ENCODE measurements around the gene TBC1D22A.

Gene TBC1D22A

GRCh38 chr22:46881373-46882118 lies 119.1 kb downstream of the TBC1D22A start:
- TF ChIP-seq, protein P1, sequence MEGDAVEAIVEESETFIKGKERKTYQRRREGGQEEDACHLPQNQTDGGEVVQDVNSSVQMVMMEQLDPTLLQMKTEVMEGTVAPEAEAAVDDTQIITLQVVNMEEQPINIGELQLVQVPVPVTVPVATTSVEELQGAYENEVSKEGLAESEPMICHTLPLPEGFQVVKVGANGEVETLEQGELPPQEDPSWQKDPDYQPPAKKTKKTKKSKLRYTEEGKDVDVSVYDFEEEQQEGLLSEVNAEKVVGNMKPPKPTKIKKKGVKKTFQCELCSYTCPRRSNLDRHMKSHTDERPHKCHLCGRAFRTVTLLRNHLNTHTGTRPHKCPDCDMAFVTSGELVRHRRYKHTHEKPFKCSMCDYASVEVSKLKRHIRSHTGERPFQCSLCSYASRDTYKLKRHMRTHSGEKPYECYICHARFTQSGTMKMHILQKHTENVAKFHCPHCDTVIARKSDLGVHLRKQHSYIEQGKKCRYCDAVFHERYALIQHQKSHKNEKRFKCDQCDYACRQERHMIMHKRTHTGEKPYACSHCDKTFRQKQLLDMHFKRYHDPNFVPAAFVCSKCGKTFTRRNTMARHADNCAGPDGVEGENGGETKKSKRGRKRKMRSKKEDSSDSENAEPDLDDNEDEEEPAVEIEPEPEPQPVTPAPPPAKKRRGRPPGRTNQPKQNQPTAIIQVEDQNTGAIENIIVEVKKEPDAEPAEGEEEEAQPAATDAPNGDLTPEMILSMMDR (IDR thresholded peaks at IDR 0.05; ENCODE audit: extremely low read depth, missing control alignments): no peak
- no peak for DNase-seq (ENCODE audit: low spot score)

DNA sequence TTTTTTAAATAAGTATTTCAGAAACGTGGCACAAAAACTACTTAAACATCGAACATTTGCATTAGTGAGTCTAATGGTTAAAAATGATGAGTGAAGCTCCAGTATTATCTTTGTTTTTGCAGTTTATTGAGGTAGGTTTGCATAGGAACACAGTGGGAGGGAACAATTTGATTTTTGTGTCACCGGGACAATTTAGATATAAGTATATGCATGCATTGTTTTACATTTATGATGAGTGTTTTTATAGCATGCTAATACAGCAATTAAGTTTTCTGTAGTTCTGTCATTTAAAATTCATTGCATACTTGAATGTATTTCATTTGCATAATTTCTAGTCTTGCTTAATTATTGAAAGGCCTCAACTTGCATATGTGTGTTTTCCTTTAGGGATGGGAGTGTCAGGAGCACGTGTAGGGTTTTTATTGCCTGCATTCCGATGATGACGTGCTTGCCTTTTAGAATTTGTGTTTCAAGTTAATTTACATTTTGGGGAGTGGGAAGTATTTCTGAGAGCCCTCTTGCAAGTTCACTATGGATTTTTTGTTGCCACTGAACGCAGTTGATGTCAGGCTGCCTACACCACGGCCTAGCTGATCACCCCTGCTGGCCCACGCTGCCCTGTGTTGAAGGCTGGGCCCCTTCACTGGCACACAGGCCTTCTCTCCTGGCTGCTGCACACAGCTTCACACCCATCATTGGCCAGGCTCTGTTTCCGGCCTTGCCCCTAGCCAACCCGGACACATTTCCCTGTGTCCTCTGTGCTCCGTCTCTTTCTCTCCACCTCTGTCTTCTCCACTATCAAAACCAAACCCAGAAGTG lies 120.9 kb downstream of the TBC1D22A start:
- no peak for DNase-seq (ENCODE audit: low spot score)
- TF ChIP-seq, protein P1 (IDR thresholded peaks at IDR 0.05; ENCODE audit: extremely low read depth, missing control alignments): no peak

DNA sequence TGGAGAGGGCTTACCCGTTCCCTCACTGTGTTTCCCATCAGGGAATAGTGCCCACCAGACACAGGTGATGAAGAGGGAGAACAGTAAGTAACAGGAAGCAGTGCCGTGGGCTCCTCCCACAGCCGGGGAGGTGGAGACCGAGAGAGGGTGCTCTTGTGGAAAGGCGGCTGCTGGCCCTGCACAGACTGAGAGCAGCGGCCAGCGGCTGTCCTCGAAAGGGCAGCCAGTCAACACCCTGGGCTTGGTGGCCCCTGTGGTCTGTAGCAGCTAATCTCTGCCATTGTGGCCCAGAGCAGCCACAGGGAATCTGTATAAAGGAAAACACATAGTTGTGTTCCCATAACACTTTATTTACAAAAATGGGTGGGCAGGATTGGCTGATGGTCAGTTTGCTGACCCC lies 121.9 kb downstream of the TBC1D22A start:
- TF ChIP-seq, protein P1 (IDR thresholded peaks at IDR 0.05; ENCODE audit: extremely low read depth, missing control alignments): no peak
- no peak for DNase-seq (ENCODE audit: low spot score)

GRCh38 chr22:46887978-46888377 lies 125.5 kb downstream of the TBC1D22A start:
- no peak for DNase-seq (ENCODE audit: low spot score)
- TF ChIP-seq, protein P1 (IDR thresholded peaks at IDR 0.05; ENCODE audit: extremely low read depth, missing control alignments): no peak

DNA sequence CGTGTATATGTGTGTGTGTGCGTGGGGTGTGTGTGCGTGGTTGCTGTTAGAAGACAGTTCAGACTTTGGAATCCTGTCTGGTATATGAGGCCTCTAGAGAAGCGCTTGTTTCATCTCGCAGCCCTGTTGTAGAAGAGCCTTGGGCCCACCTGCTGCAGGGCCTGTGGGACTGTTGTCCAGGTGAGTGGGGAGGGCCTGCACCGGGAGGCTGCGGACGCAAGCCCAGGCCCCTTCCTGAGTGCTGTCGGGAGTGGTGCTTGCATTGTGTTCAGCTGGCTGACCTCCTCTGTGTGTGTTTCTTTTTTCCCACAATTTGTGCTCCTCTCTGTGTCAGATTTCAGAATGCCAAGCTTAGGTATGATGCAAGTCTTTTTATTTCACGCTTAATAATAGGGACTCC lies 128.4 kb downstream of the TBC1D22A start:
- DNase-seq (ENCODE audit: low spot score): no peak
- TF ChIP-seq, protein P1 (IDR thresholded peaks at IDR 0.05; ENCODE audit: extremely low read depth, missing control alignments): no peak

DNA sequence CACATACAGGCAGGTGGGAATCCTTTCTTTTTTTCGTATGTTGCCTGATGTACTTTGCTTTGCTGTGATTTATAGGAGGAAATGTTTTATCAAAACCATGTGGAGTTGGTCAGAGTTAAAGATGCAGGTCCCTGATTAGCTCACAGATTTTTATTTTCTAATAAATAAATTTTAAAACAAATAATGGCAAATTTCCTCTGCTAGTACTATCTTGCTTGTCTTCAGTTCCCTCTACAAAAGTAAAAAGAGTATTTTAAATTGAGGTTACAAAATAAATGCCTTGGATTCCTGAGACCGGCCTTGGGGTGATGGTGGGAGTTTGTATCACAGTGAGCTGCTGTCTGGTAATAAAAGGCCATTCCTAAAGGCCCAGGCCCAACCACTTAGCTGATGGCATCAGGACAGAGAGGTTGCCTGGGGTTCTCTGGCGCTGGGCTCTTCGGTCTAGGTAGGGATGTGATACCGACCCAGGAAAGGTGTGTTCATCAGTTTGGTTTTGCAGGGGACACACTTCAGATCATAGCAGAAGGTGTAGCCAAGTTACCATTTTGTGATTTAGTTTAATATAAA lies 129.0 kb downstream of the TBC1D22A start:
- TF ChIP-seq, protein P1 (IDR thresholded peaks at IDR 0.05; ENCODE audit: extremely low read depth, missing control alignments): no peak
- no peak for DNase-seq (ENCODE audit: low spot score)

DNA sequence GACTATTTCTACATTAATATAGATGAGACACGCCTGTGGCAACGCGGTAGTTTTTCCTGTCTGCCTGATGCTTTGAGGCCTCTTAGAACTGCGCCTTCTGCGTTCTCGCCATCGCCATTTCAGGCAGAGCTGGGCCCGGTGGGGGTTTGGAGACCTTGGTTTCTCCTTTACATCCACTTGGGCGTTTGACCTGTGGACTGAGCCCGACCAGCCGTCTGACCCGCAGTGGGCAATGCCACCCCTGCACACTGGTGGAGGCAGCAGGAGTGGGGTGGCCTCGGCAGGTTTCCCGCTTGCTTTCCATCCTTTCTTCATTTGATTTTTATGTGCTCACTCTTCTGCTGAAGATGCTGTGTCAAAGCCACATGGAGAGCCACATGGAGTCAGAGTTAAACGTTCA lies 130.4 kb downstream of the TBC1D22A start:
- TF ChIP-seq, protein P1 (IDR thresholded peaks at IDR 0.05; ENCODE audit: extremely low read depth, missing control alignments): no peak
- DNase-seq (ENCODE audit: low spot score): no peak
